H1 (cell line): ENCODE results near the gene ALPI.

Experiments
- BRCA1 ChIP-seq: IDR thresholded peaks from 2 replicates; pipeline ENCODE4 v1.6.1; 2012; ENCODE audit warnings: low read depth, low read length, improper control_type of control experiment
- HDAC2 ChIP-seq, 2 experiments: fragments of 300-600 bp in 1 of 2; sonication (generic) in 1 of 2; IDR thresholded peaks; 2 replicates each; pipeline ENCODE4 v1.6.1; 2011 to 2012; ENCODE audit warnings: low read depth in 2 of 2, low read length in 2 of 2, mild to moderate bottlenecking in 2 of 2, moderate library complexity in 2 of 2, borderline replicate concordance in 1 of 2, inconsistent platforms in 1 of 2
- MAFK ChIP-seq: IDR thresholded peaks from 2 replicates; pipeline ENCODE4 v1.6.1; 2012; ENCODE audit warnings: low read depth, mild to moderate bottlenecking, improper control_type of control experiment, low read length
- POLR2A ChIP-seq, 2 experiments: IDR thresholded peaks; 1 replicate in 1 of 2; 2 replicates in 1 of 2; pipeline ENCODE4 v1.6.1; 2011; ENCODE audit warnings: low read depth in 2 of 2, low read length in 2 of 2, mild to moderate bottlenecking in 2 of 2; ENCODE audit errors: control extremely low read depth in 1 of 2
- SUZ12 ChIP-seq: fragments of 200-600 bp; sonication (generic); IDR thresholded peaks from 2 replicates; pipeline ENCODE4 v1.6.1; 2012; ENCODE audit warnings: mild to moderate bottlenecking, inconsistent platforms, low read length, moderate library complexity, mixed read lengths
- TF ChIP-seq, protein P1 (sequence below): IDR thresholded peaks from 2 replicates; pipeline ENCODE4 v1.6.1; 2011; ENCODE audit warnings: low read depth, mild to moderate bottlenecking, low read length; ENCODE audit not compliant: insufficient read depth

DNA sequence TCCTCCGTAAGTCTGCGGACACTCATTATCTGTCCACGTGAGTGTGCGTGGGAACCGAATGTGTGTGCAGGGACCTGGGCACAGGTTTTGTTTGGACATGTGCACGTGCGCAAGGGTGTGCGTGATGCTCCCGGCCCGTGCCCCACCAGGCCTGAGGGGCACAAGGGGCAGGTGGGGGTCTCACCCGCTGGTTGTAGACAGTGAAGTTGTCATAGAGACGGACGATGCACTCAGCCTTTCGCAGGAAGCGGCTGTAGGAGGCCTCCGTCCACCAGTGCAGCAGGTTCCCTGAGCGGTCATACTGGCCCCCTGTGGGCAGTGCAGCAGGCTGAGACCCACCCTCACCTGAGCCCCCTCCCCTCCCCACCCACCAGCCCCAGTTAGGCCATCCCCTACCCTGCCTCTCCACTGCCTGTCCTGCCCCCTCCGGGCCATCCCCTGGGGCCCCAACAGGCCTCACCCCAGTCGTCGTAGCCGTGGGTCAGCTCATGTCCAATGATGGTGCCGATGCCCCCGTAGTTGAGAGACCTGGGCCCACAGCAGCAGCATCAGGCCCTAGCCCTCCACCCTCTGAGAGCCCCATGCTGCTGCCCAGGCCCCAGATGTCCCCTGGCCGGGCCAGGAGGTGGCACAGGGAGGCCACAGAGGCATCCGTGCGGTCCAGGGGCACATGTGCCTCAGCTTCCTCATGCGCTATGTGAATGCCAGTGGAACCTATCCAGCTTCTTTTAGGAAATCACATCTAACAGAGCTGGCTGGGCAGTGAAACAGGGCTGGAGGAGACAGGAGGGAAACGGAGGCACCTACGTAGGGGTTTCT lies 25.6 kb downstream of the ALPI start:
- no peak for TF ChIP-seq POLR2A (IDR thresholded peaks at IDR 0.05; ENCODE audit: control extremely low read depth in 1 of 2, low read depth in 2 of 2, low read length in 2 of 2)
- no peak for TF ChIP-seq MAFK
- TF ChIP-seq, protein P1, sequence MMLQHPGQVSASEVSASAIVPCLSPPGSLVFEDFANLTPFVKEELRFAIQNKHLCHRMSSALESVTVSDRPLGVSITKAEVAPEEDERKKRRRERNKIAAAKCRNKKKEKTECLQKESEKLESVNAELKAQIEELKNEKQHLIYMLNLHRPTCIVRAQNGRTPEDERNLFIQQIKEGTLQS, result no peak
- no peak for TF ChIP-seq SUZ12
- TF ChIP-seq HDAC2 (IDR thresholded peaks at IDR 0.05; ENCODE audit: borderline replicate concordance in 1 of 2, low read depth in 2 of 2, low read length in 2 of 2), result no peak
- no peak for TF ChIP-seq BRCA1
